Transverse colon (tissue), 4 donors: ENCODE measurements around the gene RHOV. TPM values are rescaled to one million over a fixed set of nuclear protein-coding genes. Genes with fewer than 3 reads are reported as not detected.

ENCODE experiments used
- DNase-seq: peaks from one replicate; pipeline ENCODE4 v3.0.0-alpha.2; 2019
- H3K27ac ChIP-seq, 4 donors: fragments of 200-600 bp; sonication (generic); 2 replicates each; pipeline ENCODE4 v1.5.1; 2016 to 2018; ENCODE audit warnings: inconsistent platforms in 4 of 4
- H3K27me3 ChIP-seq: fragments of 200-600 bp; sonication (generic); 2 replicates; pipeline ENCODE4 v1.5.1; 2017; ENCODE audit warnings: inconsistent platforms
- H3K36me3 ChIP-seq, 4 donors: fragments of 200-600 bp; sonication (generic); 2 replicates each; pipeline ENCODE4 v1.5.1; 2017 to 2019; ENCODE audit warnings: inconsistent platforms in 4 of 4
- H3K4me1 ChIP-seq, 4 donors: fragments of 200-600 bp; sonication (generic); 2 replicates each; pipeline ENCODE4 v1.5.1; 2017 to 2020; ENCODE audit warnings: inconsistent platforms in 4 of 4
- H3K4me3 ChIP-seq, 4 donors: fragments of 200-600 bp; sonication (generic); 1 replicate in 1 of 4; 2 replicates in 3 of 4; pipeline versions ENCODE4 v1.5.1 to v1.6.1; 2017 to 2019; ENCODE audit warnings: inconsistent platforms in 4 of 4
- H3K9me3 ChIP-seq, 2 donors: fragments of 200-600 bp; sonication (generic); 2 replicates each; pipeline ENCODE4 v1.5.1; 2017 to 2019; ENCODE audit warnings: inconsistent platforms in 2 of 2
- CTCF ChIP-seq, 5 experiments: fragments of 200-600 bp in 3 of 5; fragments of 450-650 bp in 2 of 5; sonication (generic) in 3 of 5; IDR thresholded peaks; 1 replicate in 2 of 5; 2 replicates in 3 of 5; pipeline ENCODE4 v1.5.1; 2016 to 2017; ENCODE audit warnings: antibody characterized with exemption in 5 of 5, inconsistent platforms in 3 of 5, mild to moderate bottlenecking in 2 of 5, moderate library complexity in 1 of 5
- EP300 ChIP-seq: sonication (generic); formaldehyde crosslinking; IDR thresholded peaks from one replicate; pipeline ENCODE4 v1.6.1; 2017; ENCODE audit warnings: antibody characterized with exemption, low read depth
- POLR2A ChIP-seq: fragments of 450-650 bp; IDR thresholded peaks from one replicate; pipeline ENCODE4 v1.6.1; 2016; ENCODE audit warnings: antibody characterized with exemption, mild to moderate bottlenecking, moderate library complexity
- POLR2AphosphoS5 ChIP-seq, 3 donors: sonication (generic); formaldehyde crosslinking; IDR thresholded peaks; one replicate each; pipeline ENCODE4 v1.6.1; 2016; ENCODE audit warnings: antibody characterized with exemption in 3 of 3
- WGBS, 2 donors: methylation state at CpG; one replicate each; pipeline ENCODE4 v1.1.5; 2018; ENCODE audit warnings: low coverage in 1 of 2; 5-methylcytosine and 5-hydroxymethylcytosine counted together
- in situ Hi-C, 4 donors: fragments of 200-750 bp; cut with MboI; loops; one replicate each; pipeline versions ENCODE4 v1.15.0 to v1.15.1; 2017; ENCODE audit warnings: low sequenced_read_pairs in 3 of 4, low pct_ligation_motif_present in 1 of 4, low pct_unique_long_range_greater_than_20kb in 1 of 4
- intact Hi-C: fragments of 100-400 bp; cut with DNase I; formaldehyde crosslinking; loops from one replicate; pipeline ENCODE4 v1.15.1; 2023; ENCODE audit warnings: low total_unique reads
- total RNA-seq, 4 donors: library from RNA; depleted of rRNA; stranded (reverse); fragments of >200 nt; gene quantifications; one replicate each; pipeline ENCODE4 v1.1.0, GENCODE V29; 2016

RHOV gene
- total RNA-seq, 4 donors from 2014 or later, result 2.7 to 6.7 (median 4.0) TPM

GRCh38 chr15:40850576-40851112 lies 23.4 kb downstream of the RHOV start:
- H3K4me3 ChIP-seq, result no peak overlapping the region
- no peaks in the 10 kb centered on the region for H3K9me3 ChIP-seq
- intact Hi-C loops (no loop called here), in situ Hi-C loops (no loop called here)
- WGBS, 2 donors, result 70 to 86% methylated on average over 4 to 8 of the region's 8 CpGs
- H3K4me1 ChIP-seq, result peaks cover 0 to 64% (median 31%) of the 10 kb centered on the region in 4 donors
- H3K27ac ChIP-seq, result peak overlapping the region; percentile 8 to 81 (median 77)
- TF ChIP-seq POLR2AphosphoS5 (IDR thresholded peaks at IDR 0.05) (no peak), EP300 (no peak), CTCF (IDR thresholded peaks at IDR 0.05) (no peak), POLR2A (no peak)
- H3K27me3 ChIP-seq, result peaks cover under 1% of the 10 kb centered on the region
- peaks cover 0 to 7% (median 0%) of the 10 kb centered on the region in 4 donors for H3K36me3 ChIP-seq
- no peak for DNase-seq

GRCh38 chr15:40847223-40847961 lies 26.6 kb downstream of the RHOV start:
- Histone ChIP-seq H3K36me3 (no peaks in the 10 kb centered on the region), H3K9me3 (no peaks in the 10 kb centered on the region), H3K27me3 (peaks cover 9% of the 10 kb centered on the region), H3K4me1 (peaks cover 0 to 73% (median 38%) of the 10 kb centered on the region in 4 donors), H3K4me3 (peak overlapping the region in 3 of 4 donors; percentile 18 to 73 (median 69)), H3K27ac (peak overlapping the region; percentile 85 to 94 (median 92))
- in situ Hi-C loops, result no loop called here
- peak; percentile 87 to 92 (median 88) for TF ChIP-seq POLR2AphosphoS5 (IDR thresholded peaks at IDR 0.05)
- TF ChIP-seq CTCF (IDR thresholded peaks at IDR 0.05), result peak in 3 of 5 experiments; percentile 12 to 61 (median 40)
- TF ChIP-seq EP300, result peak; percentile 27
- TF ChIP-seq POLR2A, result peak; percentile 81
- WGBS, 2 donors, result 42 to 50% methylated on average over 1 to 7 of the region's 7 CpGs
- intact Hi-C loops, result no loop called here
- peak; percentile 92 for DNase-seq

GRCh38 chr15:40846841-40847222 lies 27.2 kb downstream of the RHOV start:
- Histone ChIP-seq H3K4me1 (peaks cover 0 to 68% (median 33%) of the 10 kb centered on the region in 4 donors), H3K9me3 (no peaks in the 10 kb centered on the region), H3K27me3 (peaks cover 9% of the 10 kb centered on the region), H3K27ac (peak overlapping the region; percentile 85 to 94 (median 92)), H3K4me3 (peak overlapping the region in 3 of 4 donors; percentile 18 to 73 (median 69)), H3K36me3 (no peaks in the 10 kb centered on the region)
- peak; percentile 42 for DNase-seq
- TF ChIP-seq POLR2AphosphoS5 (IDR thresholded peaks at IDR 0.05) (peak in 1 of 3 donors; percentile 49), POLR2A (no peak)
- in situ Hi-C loops, result no loop called here
- intact Hi-C loops, result no loop called here

- in situ Hi-C loops, result no loop called here
Observed at GRCh38 chr15:40845511-40846284, 28.3 kb downstream of the RHOV start.

More at GRCh38 chr15:40845511-40846284, 28.3 kb downstream of the RHOV start:
- peak overlapping the region in 3 of 4 donors; percentile 60 to 73 (median 69) for H3K4me3 ChIP-seq
- 35% methylated on average over 8 of the region's 8 CpGs; no CpG with 5 or more reads in 1 of the 2 donors for WGBS, 2 donors
- H3K4me1 ChIP-seq, result peaks cover 0 to 57% (median 27%) of the 10 kb centered on the region in 4 donors
- peak overlapping the region; percentile 85 to 94 (median 92) for H3K27ac ChIP-seq
- peak; percentile 68 to 92 (median 86) for TF ChIP-seq POLR2AphosphoS5 (IDR thresholded peaks at IDR 0.05)
- TF ChIP-seq CTCF (IDR thresholded peaks at IDR 0.05), result no peak
- TF ChIP-seq EP300, result no peak
- TF ChIP-seq POLR2A, result peak; percentile 93
- H3K36me3 ChIP-seq, result no peaks in the 10 kb centered on the region
- H3K27me3 ChIP-seq, result peaks cover 9% of the 10 kb centered on the region
- no peaks in the 10 kb centered on the region for H3K9me3 ChIP-seq
- DNase-seq, result peak; percentile 87
- intact Hi-C loops, result no loop called here
